ENCODE measurements around the gene ODF2.
"Not testable (repeated sequence)": the region's sequence is repeated elsewhere in the genome, so short reads cannot be mapped to it uniquely, and the experiment has no call there.

The ODF2 gene

GRCh38 chr9:128503870-128504269 is 48.1 kb downstream of the ODF2 start:
- DNase-seq (ENCODE audit: low spot score), result no peak
- in situ Hi-C loops (cut with MboI; ENCODE audit: low sequenced_read_pairs, unreplicated experiment), result no loop called here
- no peak for TF ChIP-seq CTCF (IDR thresholded peaks at IDR 0.05; ENCODE audit: borderline replicate concordance, control extremely low read depth, extremely low read depth, insufficient read depth, missing control alignments)

- TF ChIP-seq CTCF (IDR thresholded peaks at IDR 0.05; ENCODE audit: borderline replicate concordance, control extremely low read depth, extremely low read depth, insufficient read depth, missing control alignments), result no peak
- in situ Hi-C loops (cut with MboI; ENCODE audit: low sequenced_read_pairs, unreplicated experiment), result no loop called here
- DNase-seq (ENCODE audit: low spot score), result peak; percentile 100
Measured at GRCh38 chr9:128504485-128505413, 48.9 kb downstream of the ODF2 start, which contains the start of gene GLE1. TSS of gene GLE1 (plus strand) at chr9:128504719. CDS start at chr9:128504806, 87 bp downstream.

- DNase-seq (ENCODE audit: low spot score), result no peak
- in situ Hi-C loops (cut with MboI; ENCODE audit: low sequenced_read_pairs, unreplicated experiment), result no loop called here
- no peak for TF ChIP-seq CTCF (IDR thresholded peaks at IDR 0.05; ENCODE audit: borderline replicate concordance, control extremely low read depth, extremely low read depth, insufficient read depth, missing control alignments)
Measured at GRCh38 chr9:128505414-128505765, 49.6 kb downstream of the ODF2 start.

- in situ Hi-C loops (cut with MboI; ENCODE audit: low sequenced_read_pairs, unreplicated experiment); DNase-seq (ENCODE audit: low spot score): not testable (repeated sequence)
Measured at GRCh38 chr9:128505906-128506305, 50.1 kb downstream of the ODF2 start.

GRCh38 chr9:128512820-128513219 is 57.0 kb downstream of the ODF2 start:
- in situ Hi-C loops (cut with MboI; ENCODE audit: low sequenced_read_pairs, unreplicated experiment), result no loop called here
- DNase-seq (ENCODE audit: low spot score), result no peak

GRCh38 chr9:128521956-128522355 is 66.2 kb downstream of the ODF2 start:
- in situ Hi-C loops (cut with MboI; ENCODE audit: low sequenced_read_pairs, unreplicated experiment), result no loop called here
- no peak for DNase-seq (ENCODE audit: low spot score)
- TF ChIP-seq CTCF (IDR thresholded peaks at IDR 0.05; ENCODE audit: borderline replicate concordance, control extremely low read depth, extremely low read depth, insufficient read depth, missing control alignments), result no peak

More at GRCh38 chr9:128512820-128513219, 57.0 kb downstream of the ODF2 start:
- TF ChIP-seq CTCF (IDR thresholded peaks at IDR 0.05; ENCODE audit: borderline replicate concordance, control extremely low read depth, extremely low read depth, insufficient read depth, missing control alignments), result no peak

- no peak for TF ChIP-seq CTCF (IDR thresholded peaks at IDR 0.05; ENCODE audit: borderline replicate concordance, control extremely low read depth, extremely low read depth, insufficient read depth, missing control alignments)
- in situ Hi-C loops (cut with MboI; ENCODE audit: low sequenced_read_pairs, unreplicated experiment), result no loop called here
- no peak for DNase-seq (ENCODE audit: low spot score)
Measured at GRCh38 chr9:128523199-128523925, 67.6 kb downstream of the ODF2 start.

All from GM13976 (cell line).